KOPT-K1 (cell line): ENCODE measurements around the gene LNP1.
"Not testable (repeated sequence)": the region's sequence is repeated elsewhere in the genome, so short reads cannot be mapped to it uniquely, and the experiment has no call there.

Experiments used
- H3K27ac ChIP-seq: fragments of 200-600 bp; sonication (generic); 2 replicates; pipeline ENCODE4 v1.5.1; 2016; ENCODE audit warnings: antibody characterized with exemption, mild to moderate bottlenecking, low read depth, low read length; ENCODE audit not compliant: poor library complexity, severe bottlenecking
- H3K36me3 ChIP-seq: fragments of 200-600 bp; sonication (generic); 2 replicates; pipeline ENCODE4 v1.5.1; 2017; ENCODE audit warnings: antibody characterized with exemption, mild to moderate bottlenecking, low read length, moderate library complexity; ENCODE audit not compliant: insufficient read depth
- H3K9me3 ChIP-seq: fragments of 200-600 bp; sonication (generic); 2 replicates; pipeline ENCODE4 v1.5.1; 2017; ENCODE audit warnings: antibody characterized with exemption, low read length, mild to moderate bottlenecking; ENCODE audit not compliant: insufficient read depth, poor library complexity, severe bottlenecking

The LNP1 gene

GRCh38 chr3:100467133-100467532 is 65.8 kb downstream of the LNP1 start:
- Histone ChIP-seq H3K9me3 (peaks cover 46% of the 10 kb centered on the region), H3K27ac (no peak overlapping the region), H3K36me3 (no peaks in the 10 kb centered on the region)

- Histone ChIP-seq H3K27ac (no peak overlapping the region), H3K36me3 (no peaks in the 10 kb centered on the region), H3K9me3 (peaks cover 46% of the 10 kb centered on the region)
Observed at GRCh38 chr3:100468676-100469075, 67.3 kb downstream of the LNP1 start.

DNA sequence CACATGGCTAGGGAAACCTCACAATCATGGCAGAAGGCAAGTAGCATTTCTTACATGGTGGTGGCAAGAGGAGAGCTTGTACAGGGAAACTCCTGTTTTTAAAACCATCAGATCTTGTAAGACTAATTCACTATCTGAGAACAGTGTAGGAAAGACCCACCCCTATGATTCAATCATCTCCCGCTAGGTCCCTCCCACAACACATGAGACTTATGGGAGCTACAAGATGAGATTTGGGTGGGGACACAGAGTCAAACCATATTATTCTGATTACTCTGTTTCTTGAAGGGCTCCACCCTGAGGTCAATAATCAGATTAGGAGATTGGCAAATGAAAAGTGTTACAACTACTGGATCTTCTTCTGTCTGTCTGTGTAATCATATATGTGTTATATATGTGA is 69.6 kb downstream of the LNP1 start:
- Histone ChIP-seq H3K27ac (no peak overlapping the region), H3K9me3 (peaks cover 39% of the 10 kb centered on the region), H3K36me3 (no peaks in the 10 kb centered on the region)

- peaks cover 34% of the 10 kb centered on the region for H3K9me3 ChIP-seq
- no peak overlapping the region for H3K27ac ChIP-seq
- H3K36me3 ChIP-seq = no peaks in the 10 kb centered on the region
Observed at GRCh38 chr3:100471444-100471843, 70.1 kb downstream of the LNP1 start.

DNA sequence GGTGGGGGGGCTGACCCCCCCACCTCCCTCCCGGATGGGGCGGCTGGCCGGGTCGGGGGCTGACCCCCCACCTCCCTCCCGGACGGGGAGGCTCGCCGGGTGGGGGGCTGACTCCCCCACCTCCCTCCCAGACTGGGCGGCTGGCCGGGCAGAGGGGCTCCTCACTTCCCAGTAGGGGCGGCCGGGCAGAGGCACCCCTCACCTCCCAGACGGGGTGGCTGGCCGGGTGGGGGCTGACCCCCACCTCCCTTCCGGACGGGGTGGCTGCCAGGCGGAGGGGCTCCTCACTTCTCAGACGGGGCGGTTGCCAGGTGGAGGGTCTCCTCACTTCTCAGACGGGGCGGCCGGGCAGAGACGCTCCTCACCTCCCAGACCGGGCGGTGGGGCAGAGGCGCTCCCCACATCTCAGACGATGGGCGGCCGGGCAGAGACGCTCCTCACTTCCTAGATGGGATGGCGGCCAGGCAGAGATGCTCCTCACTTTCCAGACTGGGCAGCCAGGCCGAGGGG is 76.6 kb downstream of the LNP1 start:
- H3K27ac ChIP-seq, H3K9me3 ChIP-seq: not testable (repeated sequence)

DNA sequence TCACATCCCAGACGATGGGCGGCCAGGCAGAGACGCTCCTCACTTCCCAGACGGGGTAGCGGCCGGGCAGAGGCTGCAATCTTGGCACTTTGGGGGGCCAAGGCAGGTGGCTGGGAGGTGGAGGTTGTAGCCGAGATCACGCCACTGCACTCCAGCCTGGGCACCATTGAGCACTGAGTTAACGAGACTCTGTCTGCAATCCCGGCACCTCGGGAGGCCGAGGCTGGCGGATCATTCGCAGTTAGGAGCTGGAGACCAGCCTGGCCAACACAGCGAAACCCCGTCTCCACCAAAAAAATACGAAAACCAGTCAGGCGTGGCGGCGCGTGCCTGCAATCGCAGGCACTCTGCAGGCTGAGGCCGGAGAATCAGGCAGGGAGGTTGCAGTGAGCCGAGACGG is 77.2 kb downstream of the LNP1 start:
- H3K9me3 ChIP-seq, H3K36me3 ChIP-seq, H3K27ac ChIP-seq: not testable (repeated sequence)

More for the DNA sequence above, 76.6 kb downstream of the LNP1 start:
- not testable (repeated sequence) for H3K36me3 ChIP-seq

DNA sequence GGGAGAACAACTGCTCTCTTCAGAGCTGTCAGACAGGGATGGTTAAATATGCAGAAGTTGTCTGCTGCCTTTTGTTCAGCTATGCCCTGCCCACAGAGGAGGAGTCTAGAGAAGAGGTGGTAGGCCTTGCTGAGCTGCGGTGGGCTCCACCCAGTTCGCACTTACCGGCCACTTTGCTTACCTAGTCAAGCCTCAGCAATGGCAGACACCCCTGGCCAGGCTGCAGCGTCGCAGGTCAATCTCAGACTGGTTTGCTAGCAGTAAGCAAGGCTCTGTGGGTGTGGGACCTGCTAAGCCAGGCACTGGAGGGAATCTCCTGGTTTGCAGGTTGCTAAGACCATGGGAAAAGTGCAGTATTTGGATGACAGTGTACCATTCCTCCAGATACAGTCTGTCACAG is 78.7 kb downstream of the LNP1 start:
- H3K36me3 ChIP-seq = no peaks in the 10 kb centered on the region
- H3K27ac ChIP-seq = no peak overlapping the region
- H3K9me3 ChIP-seq = no peaks in the 10 kb centered on the region

- no peaks in the 10 kb centered on the region for H3K9me3 ChIP-seq
- H3K36me3 ChIP-seq = no peaks in the 10 kb centered on the region
- H3K27ac ChIP-seq = no peak overlapping the region
Observed at GRCh38 chr3:100482176-100482575, 80.8 kb downstream of the LNP1 start.

DNA sequence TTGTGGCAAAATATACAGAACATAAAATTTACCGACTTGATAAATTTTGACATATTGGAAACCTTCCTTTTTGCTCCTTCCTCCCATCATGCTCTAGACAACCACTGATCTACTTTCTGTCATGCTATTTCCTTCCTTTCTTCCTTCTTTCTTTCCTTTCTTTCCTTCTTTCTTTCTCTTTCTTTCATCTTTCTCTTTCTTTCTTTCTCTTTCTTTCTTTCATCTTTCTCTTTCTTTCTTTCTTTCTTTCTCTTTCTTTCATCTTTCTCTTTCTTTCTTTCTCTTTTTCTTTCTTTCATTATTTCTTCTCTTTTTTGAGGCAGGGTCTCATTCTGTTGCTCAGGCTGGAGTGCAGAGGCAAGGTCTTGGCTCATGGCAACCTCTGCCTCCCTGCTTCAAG is 82.2 kb downstream of the LNP1 start:
- Histone ChIP-seq H3K36me3 (no peaks in the 10 kb centered on the region), H3K9me3 (no peaks in the 10 kb centered on the region), H3K27ac (no peak overlapping the region)

DNA sequence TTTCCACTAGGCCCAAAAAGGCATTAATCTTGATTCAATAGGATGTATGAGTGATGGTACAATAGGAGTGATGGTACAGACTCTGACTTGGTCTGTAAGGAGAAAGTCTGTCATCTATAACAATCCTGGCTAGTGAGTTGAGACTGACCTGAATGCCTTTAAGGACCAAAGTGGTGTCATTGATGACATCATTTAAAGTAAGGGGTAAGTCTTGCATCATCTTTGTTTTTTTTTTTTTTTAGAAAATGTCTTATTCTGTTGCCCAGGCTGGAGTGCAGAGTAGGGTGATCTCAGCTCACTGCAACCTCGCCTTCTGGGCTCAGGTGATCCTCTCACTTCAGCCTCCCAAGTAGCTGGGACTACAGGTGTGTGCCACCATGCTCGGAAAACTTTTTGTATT is 85.5 kb downstream of the LNP1 start:
- Histone ChIP-seq H3K9me3 (peaks cover 3% of the 10 kb centered on the region), H3K27ac (no peak overlapping the region), H3K36me3 (no peaks in the 10 kb centered on the region)

- no peaks in the 10 kb centered on the region for H3K36me3 ChIP-seq
- peaks cover 8% of the 10 kb centered on the region for H3K9me3 ChIP-seq
- H3K27ac ChIP-seq = no peak overlapping the region
Observed at GRCh38 chr3:100489118-100489517, 87.8 kb downstream of the LNP1 start.

DNA sequence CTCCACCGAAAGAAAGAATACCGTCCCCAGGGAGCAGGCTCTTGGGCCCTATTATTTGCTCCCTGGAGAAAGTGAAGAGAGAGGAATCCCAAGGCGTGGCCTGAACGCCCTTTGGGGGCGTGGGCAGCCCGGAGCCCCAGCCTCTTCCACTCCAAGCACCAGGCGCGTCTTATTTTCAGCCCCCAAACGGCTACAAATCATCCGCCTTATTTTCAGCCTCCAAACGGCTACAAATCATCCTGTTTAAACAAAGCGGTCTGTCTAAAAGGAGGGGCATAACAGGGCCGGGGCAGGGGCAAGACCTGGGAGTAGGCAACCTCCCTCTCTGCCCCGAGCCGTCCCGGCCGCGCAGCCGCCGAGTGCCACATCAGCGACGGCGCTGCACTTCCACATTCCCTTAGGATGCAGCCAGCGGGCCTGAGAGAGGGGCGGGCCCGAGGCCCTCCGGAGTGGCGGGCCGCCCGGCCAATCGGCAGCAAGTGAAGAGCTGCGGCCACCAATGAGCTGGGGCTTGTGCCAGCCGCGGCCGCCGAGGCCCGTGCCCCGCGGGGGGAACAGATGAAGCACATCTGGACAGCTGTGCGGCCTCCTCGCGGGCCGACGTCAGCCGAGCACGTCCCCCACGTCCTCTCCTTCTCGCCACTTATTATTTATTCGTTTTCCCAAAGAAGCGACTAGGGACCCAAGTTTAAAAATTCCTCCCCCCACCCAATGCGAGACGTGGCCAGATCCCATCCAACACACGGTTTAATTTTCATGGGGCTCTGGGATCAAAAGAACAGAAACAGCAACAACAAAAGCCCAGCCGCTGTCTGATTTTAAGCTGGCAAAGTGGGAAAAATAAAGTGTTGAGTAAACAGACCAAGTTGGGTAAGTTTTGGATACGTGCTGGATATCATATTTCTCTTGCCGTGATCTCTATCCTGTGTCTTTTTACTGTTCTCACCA is 91.0 kb downstream of the LNP1 start, which contains the start of gene TMEM45A:
TMEM45A (plus strand) TSS at position 561 of the 948 bp plus-strand sequence. CDS start 62,593 bp downstream, outside the sequence.
- Histone ChIP-seq H3K36me3 (no peaks in the 10 kb centered on the region), H3K9me3 (peaks cover 8% of the 10 kb centered on the region), H3K27ac (no peak within 1 kb of the TSS)

DNA sequence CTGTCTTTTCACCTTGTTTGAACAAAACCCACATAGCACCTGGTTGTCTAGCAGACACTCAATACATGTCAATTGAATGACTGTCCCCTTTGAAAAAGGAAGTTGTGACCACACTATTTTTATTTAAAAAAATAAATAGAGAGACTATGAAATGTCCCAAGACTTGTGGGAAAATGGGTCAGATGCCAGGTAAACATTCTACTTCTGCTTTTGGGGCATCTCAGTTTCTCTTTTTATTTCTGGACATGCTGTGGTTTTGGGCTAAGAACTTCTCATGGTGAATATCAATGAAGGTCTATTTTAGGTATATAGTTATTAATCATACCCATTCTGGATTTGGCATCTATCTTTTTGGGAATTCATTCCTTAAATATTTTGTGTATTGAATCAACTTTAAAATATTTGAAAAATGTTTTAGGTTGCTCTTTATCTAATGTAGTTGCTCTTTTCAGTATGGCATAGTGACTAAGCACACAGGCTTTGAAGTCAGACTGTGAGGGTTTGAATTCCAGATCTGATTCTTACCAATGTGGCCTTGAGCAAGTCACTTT is 95.4 kb downstream of the LNP1 start:
- no peak overlapping the region for H3K27ac ChIP-seq
- H3K36me3 ChIP-seq = no peaks in the 10 kb centered on the region

DNA sequence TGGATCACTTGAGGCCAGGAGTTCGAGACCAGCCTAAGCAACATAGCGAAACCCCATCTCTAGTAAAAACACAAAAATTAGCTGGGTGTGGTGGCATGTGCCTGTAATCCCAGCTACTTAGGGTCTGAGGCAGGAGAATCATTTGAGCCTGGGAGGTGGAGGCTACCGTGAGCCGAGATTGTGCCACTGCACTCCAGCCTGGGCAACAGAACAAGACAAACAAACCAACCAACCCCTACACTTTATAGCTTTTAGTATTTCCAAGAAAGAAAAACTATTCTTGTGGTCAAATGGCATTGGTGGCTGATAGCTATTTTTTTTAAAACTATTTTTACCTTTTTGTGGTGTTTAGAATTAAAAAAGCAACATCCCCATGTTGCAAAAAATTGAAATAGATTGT is 98.3 kb downstream of the LNP1 start:
- Histone ChIP-seq H3K27ac (no peak overlapping the region), H3K36me3 (no peaks in the 10 kb centered on the region), H3K9me3 (no peaks in the 10 kb centered on the region)

More for the DNA sequence above, 95.4 kb downstream of the LNP1 start:
- H3K9me3 ChIP-seq = peaks cover 5% of the 10 kb centered on the region

GRCh38 chr3:100500320-100500880 is 99.1 kb downstream of the LNP1 start:
- Histone ChIP-seq H3K36me3 (no peaks in the 10 kb centered on the region), H3K27ac (no peak overlapping the region), H3K9me3 (no peaks in the 10 kb centered on the region)
